HG02973 (cell line): ENCODE results near the gene SIAH1.
"Not testable (repeated sequence)": the region's sequence is repeated elsewhere in the genome, so short reads cannot be mapped to it uniquely, and the experiment has no call there.

Experiments used
- ATAC-seq: cut with Tn5 transposase; IDR thresholded peaks from one replicate; pipeline ENCODE4 v1.9.1; 2021; ENCODE audit warnings: moderate library complexity; ENCODE audit not compliant: unreplicated experiment

SIAH1 gene

GRCh38 chr16:48393485-48394354, 8.5 kb upstream of the SIAH1 start:
- ATAC-seq = no peak

- ATAC-seq = no peak
These were observed 7.2 kb upstream of the SIAH1 start for GRCh38 chr16:48392407-48392806.

GRCh38 chr16:48386559-48387312, 1.5 kb upstream of the SIAH1 start:
- ATAC-seq = no peak

- ATAC-seq = peak; percentile 52
These were observed 527 bp downstream of the SIAH1 start for GRCh38 chr16:48384520-48385252.

- no peak for ATAC-seq
These were observed 1.2 kb downstream of the SIAH1 start for GRCh38 chr16:48383877-48384519.

GRCh38 chr16:48383009-48383876, 2.0 kb downstream of the SIAH1 start:
- ATAC-seq = no peak

- ATAC-seq = no peak
These were observed 3.1 kb downstream of the SIAH1 start for GRCh38 chr16:48382131-48382530.

- no peak for ATAC-seq
These were observed 4.0 kb downstream of the SIAH1 start for GRCh38 chr16:48381201-48381600.

GRCh38 chr16:48378836-48379235, 6.4 kb downstream of the SIAH1 start:
- no peak for ATAC-seq

GRCh38 chr16:48378276-48378675, 6.9 kb downstream of the SIAH1 start:
- no peak for ATAC-seq

GRCh38 chr16:48377301-48377700, 7.9 kb downstream of the SIAH1 start:
- ATAC-seq = not testable (repeated sequence)

GRCh38 chr16:48374255-48374654, 11.0 kb downstream of the SIAH1 start:
- no peak for ATAC-seq

- no peak for ATAC-seq
These were observed 11.8 kb downstream of the SIAH1 start for GRCh38 chr16:48373258-48374029.

- no peak for ATAC-seq
These were observed 12.5 kb downstream of the SIAH1 start for GRCh38 chr16:48372744-48373143.

- ATAC-seq = no peak
These were observed 13.8 kb downstream of the SIAH1 start for GRCh38 chr16:48371393-48371780.

- not testable (repeated sequence) for ATAC-seq
These were observed 14.4 kb downstream of the SIAH1 start for GRCh38 chr16:48370668-48371392.

- no peak for ATAC-seq
These were observed 15.0 kb downstream of the SIAH1 start for GRCh38 chr16:48370229-48370628.

GRCh38 chr16:48369765-48370164, 15.4 kb downstream of the SIAH1 start:
- ATAC-seq = no peak
